Renal cortex interstitium (tissue), 11 donors: ENCODE measurements around the gene IPCEF1. TPM values are rescaled to one million over a fixed set of nuclear protein-coding genes. Genes with fewer than 3 reads are reported as not detected.
"Not testable (repeated sequence)": the region's sequence is repeated elsewhere in the genome, so short reads cannot be mapped to it uniquely, and the experiment has no call there.

Source experiments
- DNase-seq, 11 donors: peaks; one replicate each; pipeline ENCODE4 v3.0.0-alpha.2; 2013; ENCODE audit warnings: low read depth in 9 of 11, low spot score in 4 of 11; ENCODE audit errors: extremely low read depth in 1 of 11
- polyA plus RNA-seq, 3 donors: library from polyadenylated mRNA; unstranded; fragments of 120-200 nt; gene quantifications; one replicate each; pipeline ENCODE4 v1.2.1, GENCODE V29; 2013; ENCODE audit not compliant: insufficient read length in 3 of 3

Gene IPCEF1
- polyA plus RNA-seq, 3 donors = 4.7 to 9.7 (median 7.2) TPM

GRCh38 chr6:154303642-154304041 lies 53.0 kb downstream of the IPCEF1 start:
- DNase-seq = not testable (repeated sequence)

DNA sequence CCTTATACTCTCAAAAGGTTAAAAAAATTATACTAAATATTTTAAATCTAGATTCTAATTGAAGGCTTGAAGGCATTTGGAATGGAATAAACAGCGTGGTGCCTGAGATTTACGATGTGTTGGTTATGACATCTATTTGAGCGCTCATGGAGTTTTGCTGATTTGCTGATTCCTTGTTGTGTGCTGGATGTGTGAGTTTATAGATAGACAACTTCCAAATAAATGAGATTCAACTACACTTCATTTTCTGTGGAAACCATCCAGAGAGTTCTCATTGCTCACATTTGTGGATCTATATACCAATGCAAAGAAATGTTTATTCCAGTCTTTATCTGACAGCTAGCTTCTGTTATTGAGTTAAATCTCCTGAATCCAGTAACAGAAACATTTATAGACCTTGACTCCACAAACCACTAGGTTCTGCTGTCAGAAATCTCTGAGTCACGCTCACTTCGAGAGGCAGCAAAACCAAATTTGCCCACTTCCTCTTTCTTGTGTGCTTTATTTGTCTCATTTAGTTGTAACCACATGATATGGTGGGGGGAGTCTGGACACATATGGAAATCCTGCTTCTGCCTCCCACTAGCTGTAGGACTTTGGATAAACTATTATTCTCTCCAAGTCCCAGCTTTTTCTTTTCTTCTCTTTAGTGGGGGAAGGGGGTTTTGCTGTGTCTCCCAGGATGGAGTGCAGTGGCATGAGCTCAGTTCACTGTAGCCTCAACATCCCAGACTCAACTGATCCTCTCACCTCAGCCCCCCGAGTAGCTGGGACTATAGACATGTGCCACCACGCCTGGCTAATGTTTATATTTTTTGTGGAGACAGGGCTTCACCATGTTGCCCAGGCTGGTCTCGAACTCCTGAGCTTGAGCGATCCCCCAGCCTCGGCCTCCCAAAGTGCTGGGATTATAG lies 54.5 kb downstream of the IPCEF1 start:
- no peak for DNase-seq

DNA sequence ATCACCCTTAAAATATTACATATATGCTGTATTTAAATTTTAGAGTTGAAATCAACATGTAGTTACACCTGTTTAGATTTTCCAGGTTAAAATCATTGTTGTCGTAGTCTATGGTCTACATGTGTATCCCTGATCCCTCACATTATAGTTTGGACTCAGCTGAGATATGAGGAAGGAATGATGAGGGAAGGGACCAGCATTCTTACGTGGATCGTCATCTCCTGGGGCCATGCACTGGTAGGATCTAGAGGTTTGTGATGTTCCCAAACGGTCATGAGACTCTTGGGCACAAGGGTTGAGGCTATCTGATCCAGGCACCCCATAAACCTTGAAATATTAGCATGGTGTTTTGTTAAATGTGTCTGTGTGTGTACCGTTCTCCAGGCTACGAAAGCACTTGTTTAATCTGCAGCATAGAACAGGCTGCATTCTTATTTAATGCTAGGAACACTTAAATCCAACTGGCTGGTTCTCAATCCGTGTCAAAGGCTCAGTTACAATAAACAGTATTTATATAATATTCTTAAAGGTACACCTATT lies 55.4 kb downstream of the IPCEF1 start:
- DNase-seq = no peak

DNA sequence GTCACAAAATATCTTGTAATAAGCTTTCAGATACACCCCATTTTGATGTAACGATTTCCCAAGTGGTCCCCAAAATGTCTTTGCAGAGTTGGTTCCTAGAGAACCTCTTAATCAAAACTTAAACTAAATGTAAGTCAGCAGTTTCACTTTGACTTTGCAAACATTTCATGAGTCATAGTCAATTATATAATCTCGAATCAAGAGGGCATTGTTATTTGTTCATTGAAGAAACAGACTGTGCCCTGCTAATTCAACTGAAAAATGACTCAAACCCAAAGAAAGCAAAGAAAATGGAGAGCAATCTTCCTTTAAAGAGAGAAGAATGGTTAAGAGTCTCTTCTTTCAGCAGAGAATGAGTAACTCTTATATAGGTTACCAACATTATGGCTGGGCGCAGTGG lies 58.3 kb downstream of the IPCEF1 start:
- DNase-seq = no peak

- DNase-seq = peak in 2 of 11 donors; percentile 44 to 47
Observed at GRCh38 chr6:154297721-154298120, 58.9 kb downstream of the IPCEF1 start.

- DNase-seq = no peak
Observed at GRCh38 chr6:154297210-154297609, 59.4 kb downstream of the IPCEF1 start.

DNA sequence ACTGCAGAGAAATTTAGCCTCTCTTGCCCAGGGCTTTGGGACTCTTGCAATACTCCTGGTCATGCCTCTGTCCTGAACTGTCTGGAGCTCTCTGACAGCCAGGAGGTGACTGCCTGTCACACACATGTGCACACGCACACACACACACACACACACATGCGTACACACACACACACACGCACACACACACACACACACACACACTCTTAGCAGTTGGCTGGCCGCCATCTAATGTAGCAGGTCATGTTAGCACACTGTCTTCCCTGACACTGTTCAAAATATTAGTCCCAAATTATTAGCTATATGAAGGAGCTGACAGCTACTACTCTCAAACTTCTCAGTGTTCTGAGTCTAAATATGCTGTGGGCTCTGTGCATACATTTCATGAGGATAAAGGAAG lies 60.9 kb downstream of the IPCEF1 start:
- no peak for DNase-seq

GRCh38 chr6:154292855-154293519 lies 63.6 kb downstream of the IPCEF1 start:
- peak in 3 of 11 donors; percentile 14 to 25 (median 18) for DNase-seq

DNA sequence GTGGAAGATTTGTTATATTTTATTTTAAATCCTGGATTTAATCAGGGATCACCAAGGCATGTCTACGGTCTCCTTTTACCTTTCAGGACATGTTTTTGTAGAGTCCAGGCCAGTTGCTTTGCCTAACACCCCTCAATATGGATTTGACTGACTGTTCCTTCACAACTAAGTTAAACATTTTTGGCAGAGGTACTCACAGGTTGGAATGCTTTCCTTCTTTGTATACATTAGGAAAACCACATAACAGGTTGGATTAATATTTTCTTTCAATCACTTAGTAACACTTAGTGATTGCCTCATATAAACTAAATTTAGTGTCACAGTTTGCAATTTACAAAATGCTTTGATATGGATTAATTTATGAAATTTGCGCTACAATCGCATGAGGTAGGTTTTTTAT lies 64.5 kb downstream of the IPCEF1 start:
- no peak for DNase-seq

DNA sequence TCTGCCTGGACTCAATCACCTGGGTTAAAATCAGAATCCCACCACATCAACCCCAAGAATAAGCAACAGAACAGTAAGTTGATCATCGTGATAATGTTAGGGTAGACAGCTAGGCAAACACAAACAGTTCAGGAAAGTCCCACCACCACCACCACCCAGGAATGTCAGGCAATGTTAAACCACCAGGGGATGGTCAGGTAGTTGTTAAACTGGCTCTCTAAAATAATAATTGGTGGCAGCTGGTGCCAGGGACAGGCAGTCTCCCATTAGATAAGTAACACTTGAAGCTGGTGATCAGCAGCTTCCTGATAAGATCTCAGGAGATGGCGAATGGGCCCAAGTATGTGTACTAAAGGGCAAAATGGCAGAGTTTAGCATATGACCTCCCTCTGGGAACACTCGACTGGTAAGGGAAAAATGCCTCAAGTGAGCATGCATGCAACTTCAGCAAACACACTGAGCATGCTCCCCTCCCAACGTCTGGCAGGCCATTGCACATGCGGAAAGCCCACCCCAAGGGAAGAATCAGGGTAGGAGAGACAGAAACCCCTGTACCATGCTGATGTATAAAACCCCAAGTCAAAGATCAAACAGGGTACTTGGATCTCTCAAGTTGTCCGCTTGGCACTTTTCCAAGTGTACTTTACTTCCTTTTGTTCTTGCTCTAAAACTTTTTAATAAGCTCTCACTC lies 66.6 kb downstream of the IPCEF1 start:
- no peak for DNase-seq

GRCh38 chr6:154285826-154286225 lies 70.8 kb downstream of the IPCEF1 start:
- peak in 2 of 11 donors; percentile 33 to 38 for DNase-seq

- no peak for DNase-seq
Observed at GRCh38 chr6:154284313-154284853, 72.2 kb downstream of the IPCEF1 start.

GRCh38 chr6:154280521-154280920 lies 76.1 kb downstream of the IPCEF1 start:
- DNase-seq = no peak

DNA sequence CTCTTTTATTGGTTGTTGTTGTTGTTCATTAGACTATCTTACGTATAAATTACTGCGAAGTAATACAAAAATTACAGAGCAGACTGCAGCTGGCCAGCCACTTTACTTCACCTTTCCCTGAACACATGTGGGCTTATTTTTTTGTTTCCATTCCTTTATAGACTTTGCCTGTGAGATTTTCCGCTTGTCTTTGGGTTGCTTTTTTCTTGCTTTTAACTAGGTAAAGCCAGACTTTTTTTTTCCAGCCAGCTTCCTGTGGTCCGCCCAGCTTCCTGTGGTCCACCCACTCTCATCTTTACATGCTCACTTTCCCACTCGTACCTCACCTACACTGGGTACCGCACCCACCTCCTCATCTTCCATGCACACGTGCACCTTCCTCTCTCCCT lies 79.0 kb downstream of the IPCEF1 start:
- DNase-seq = no peak

DNA sequence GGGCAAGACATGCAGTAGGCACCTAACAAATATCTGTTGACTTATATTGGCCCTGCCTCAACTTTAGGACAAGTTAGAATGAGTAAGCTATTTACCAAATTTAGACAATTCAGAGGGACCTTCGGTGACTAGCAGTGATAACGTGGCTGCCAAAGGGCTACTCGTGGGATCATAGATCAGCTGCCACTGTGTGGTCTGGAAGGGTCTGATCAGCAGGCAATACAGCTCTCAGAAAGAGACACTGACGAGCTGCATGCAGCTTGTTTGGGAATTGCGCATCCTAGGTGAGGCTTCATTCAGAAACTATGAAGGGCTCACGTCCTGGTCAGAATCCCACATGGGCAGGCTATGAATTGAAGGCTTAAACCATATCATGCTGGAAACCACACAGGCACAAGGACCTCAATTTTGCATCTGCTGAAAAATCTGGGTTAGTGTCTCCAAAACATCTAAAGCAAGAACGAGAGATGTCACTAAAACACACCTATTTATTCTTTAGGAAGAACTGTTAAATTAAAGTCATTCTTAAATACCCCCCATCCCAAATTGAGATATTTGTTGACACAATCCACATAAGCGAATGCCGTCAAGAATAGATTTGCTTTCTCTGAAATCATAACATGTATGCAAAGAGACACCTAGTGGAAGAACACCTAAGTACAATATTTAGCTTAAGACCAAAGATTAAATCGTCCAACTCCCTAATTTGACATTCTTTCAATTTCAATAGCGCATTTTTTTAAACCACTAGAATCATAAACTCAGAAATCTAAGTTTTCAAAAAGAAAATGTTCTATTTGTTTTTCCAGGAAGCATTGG lies 79.6 kb downstream of the IPCEF1 start:
- DNase-seq = peak in 2 of 11 donors; percentile 7 to 38

GRCh38 chr6:154274168-154274567 lies 82.4 kb downstream of the IPCEF1 start:
- DNase-seq = no peak

DNA sequence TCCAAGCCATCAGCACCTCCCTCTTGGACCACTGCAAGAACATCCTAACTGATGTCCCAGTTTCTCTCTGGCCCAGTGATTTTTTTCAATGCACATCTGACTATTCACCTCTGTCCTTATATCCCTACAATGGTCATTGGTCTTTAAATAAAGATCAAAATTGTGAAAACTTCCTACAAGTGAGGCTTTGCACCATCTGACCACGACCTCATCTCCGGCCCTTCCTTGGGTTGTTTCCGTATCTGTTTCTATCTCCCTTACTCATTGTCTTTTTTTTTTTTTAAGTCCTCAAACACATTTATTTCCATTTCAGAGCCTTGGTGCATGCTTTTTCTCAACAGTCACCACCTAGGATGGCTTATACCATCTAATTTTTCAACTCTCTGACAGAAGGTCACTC lies 88.1 kb downstream of the IPCEF1 start:
- DNase-seq = no peak

GRCh38 chr6:154267508-154268106 lies 89.0 kb downstream of the IPCEF1 start:
- DNase-seq = no peak
